ENCODE data around the gene SORCS2. TPM values are rescaled to one million over a fixed set of nuclear protein-coding genes. Genes with fewer than 3 reads are reported as not detected.

SORCS2 gene
- polyA plus RNA-seq, 1 of the 3 experiments (the other 2 are of a cell fraction): 1.6 TPM

GRCh38 chr4:7155590-7156071 is 36.7 kb upstream of the SORCS2 start:
- Histone ChIP-seq H4K20me1 (ENCODE audit: insufficient read depth) (no peaks in the 10 kb centered on the region), H3K27ac (ENCODE audit: low read depth in 2 of 2, low read length in 1 of 2) (no peak overlapping the region), H3K9ac (no peak overlapping the region), H3K9me2 (no peaks in the 10 kb centered on the region), H2AFZ (ENCODE audit: low read depth) (no peak overlapping the region), H3F3A (replicated peaks; ENCODE audit: insufficient read depth) (no peaks in the 10 kb centered on the region), H3K36me3 (replicated peaks in 1 of 2; ENCODE audit: control insufficient read depth in 1 of 2, insufficient read depth in 2 of 2, low read length in 1 of 2) (no peaks in the 10 kb centered on the region), H3K27me3 (ENCODE audit: insufficient read depth) (peaks cover 30% of the 10 kb centered on the region), H3K9me3 (no peaks in the 10 kb centered on the region), H3K4me3 (ENCODE audit: low read depth in 2 of 2, low read length in 1 of 2) (no peak overlapping the region), H3K79me2 (ENCODE audit: insufficient read depth) (no peaks in the 10 kb centered on the region), H3K4me1 (ENCODE audit: control insufficient read depth in 1 of 2, insufficient read depth in 2 of 2, low read depth in 1 of 2, low read length in 1 of 2) (peaks cover 0 to 29% of the 10 kb centered on the region in 2 experiments; a peak in 2 of 4 replicates), H3K4me2 (no peak overlapping the region)
- 91% methylated on average over 16 of the region's 19 CpGs for WGBS (ENCODE audit: low lambda C conversion rate)
- TF ChIP-seq RXRA (IDR thresholded peaks at IDR 0.05; ENCODE audit: borderline replicate concordance, low read depth) (no peak), NFIC (IDR thresholded peaks at IDR 0.05; ENCODE audit: borderline replicate concordance) (no peak), NRF1 (IDR thresholded peaks at IDR 0.05; ENCODE audit: low read depth, low read length) (no peak), CHD2 (IDR thresholded peaks at IDR 0.05; ENCODE audit: low read length, partially characterized antibody) (no peak), GATA2 (CRISPR knock-in tag; IDR thresholded peaks at IDR 0.05) (no peak), RCOR1 (IDR thresholded peaks at IDR 0.05; ENCODE audit: low read length) (no peak), TAF1 (IDR thresholded peaks at IDR 0.05; ENCODE audit: borderline replicate concordance, low read depth, low read length) (no peak), MEF2A (IDR thresholded peaks at IDR 0.05; ENCODE audit: borderline replicate concordance, low read depth) (no peak), USF2 (IDR thresholded peaks at IDR 0.05; ENCODE audit: borderline replicate concordance, low read depth, low read length) (no peak), TEAD4 (IDR thresholded peaks at IDR 0.05; ENCODE audit: borderline replicate concordance, insufficient read depth) (no peak), JUND (IDR thresholded peaks at IDR 0.05) (no peak)
- TF ChIP-seq, protein P1, sequence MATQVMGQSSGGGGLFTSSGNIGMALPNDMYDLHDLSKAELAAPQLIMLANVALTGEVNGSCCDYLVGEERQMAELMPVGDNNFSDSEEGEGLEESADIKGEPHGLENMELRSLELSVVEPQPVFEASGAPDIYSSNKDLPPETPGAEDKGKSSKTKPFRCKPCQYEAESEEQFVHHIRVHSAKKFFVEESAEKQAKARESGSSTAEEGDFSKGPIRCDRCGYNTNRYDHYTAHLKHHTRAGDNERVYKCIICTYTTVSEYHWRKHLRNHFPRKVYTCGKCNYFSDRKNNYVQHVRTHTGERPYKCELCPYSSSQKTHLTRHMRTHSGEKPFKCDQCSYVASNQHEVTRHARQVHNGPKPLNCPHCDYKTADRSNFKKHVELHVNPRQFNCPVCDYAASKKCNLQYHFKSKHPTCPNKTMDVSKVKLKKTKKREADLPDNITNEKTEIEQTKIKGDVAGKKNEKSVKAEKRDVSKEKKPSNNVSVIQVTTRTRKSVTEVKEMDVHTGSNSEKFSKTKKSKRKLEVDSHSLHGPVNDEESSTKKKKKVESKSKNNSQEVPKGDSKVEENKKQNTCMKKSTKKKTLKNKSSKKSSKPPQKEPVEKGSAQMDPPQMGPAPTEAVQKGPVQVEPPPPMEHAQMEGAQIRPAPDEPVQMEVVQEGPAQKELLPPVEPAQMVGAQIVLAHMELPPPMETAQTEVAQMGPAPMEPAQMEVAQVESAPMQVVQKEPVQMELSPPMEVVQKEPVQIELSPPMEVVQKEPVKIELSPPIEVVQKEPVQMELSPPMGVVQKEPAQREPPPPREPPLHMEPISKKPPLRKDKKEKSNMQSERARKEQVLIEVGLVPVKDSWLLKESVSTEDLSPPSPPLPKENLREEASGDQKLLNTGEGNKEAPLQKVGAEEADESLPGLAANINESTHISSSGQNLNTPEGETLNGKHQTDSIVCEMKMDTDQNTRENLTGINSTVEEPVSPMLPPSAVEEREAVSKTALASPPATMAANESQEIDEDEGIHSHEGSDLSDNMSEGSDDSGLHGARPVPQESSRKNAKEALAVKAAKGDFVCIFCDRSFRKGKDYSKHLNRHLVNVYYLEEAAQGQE (IDR thresholded peaks at IDR 0.05; ENCODE audit: low read depth, low read length): no peak
- POLR2A ChIA-PET: no interaction called here
- CTCF ChIA-PET: interaction anchor here (1.6 to 1.7 kb wide), 2 partner anchors 27 to 41 kb away, joined by 5 to 6 read pairs; no protein-coding TSS in a partner anchor
- DNase-seq: no peak

DNA sequence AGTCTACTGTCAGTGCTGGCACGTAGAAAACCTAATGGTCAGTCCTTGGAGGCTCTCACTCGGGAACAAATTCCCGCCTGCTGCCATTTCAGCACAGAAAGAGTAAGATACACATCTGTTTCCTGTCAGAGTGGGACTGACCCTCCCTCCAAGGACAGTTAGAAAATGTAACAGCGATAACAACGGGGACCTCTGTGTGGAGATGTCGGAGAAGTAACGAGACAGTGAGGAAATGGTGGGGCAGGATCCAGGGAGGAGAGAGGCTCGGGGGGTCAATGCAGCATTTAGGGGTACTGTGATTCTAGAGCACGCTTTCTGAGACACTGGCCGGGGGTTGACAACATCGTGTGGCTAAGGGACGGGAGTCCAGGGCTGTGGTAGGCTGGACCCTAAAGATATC is 36.0 kb upstream of the SORCS2 start:
- CTCF ChIA-PET: interaction anchor here (0.9 to 2.3 kb wide), 17 partner anchors 9 to 174 kb away, joined by 3 to 18 read pairs (median 5); partner anchors contain the start of gene SORCS2

More for the DNA sequence above, 36.0 kb upstream of the SORCS2 start:
- no peaks in the 10 kb centered on the region for H3F3A ChIP-seq (replicated peaks; ENCODE audit: insufficient read depth)
- no peak overlapping the region for H3K27ac ChIP-seq (ENCODE audit: low read depth in 2 of 2, low read length in 1 of 2)
- H3K9me2 ChIP-seq: no peaks in the 10 kb centered on the region
- H3K4me2 ChIP-seq: no peak overlapping the region
- TF ChIP-seq ELF1 (IDR thresholded peaks at IDR 0.05) (no peak), RXRA (IDR thresholded peaks at IDR 0.05; ENCODE audit: borderline replicate concordance, low read depth) (no peak), TEAD4 (IDR thresholded peaks at IDR 0.05; ENCODE audit: borderline replicate concordance, insufficient read depth) (no peak), MEF2A (IDR thresholded peaks at IDR 0.05; ENCODE audit: borderline replicate concordance, low read depth) (no peak), NRF1 (IDR thresholded peaks at IDR 0.05; ENCODE audit: low read depth, low read length) (no peak), RCOR1 (IDR thresholded peaks at IDR 0.05; ENCODE audit: low read length) (peak; percentile 70; the same call in 1 of the 2 replicates), GATA2 (CRISPR knock-in tag; IDR thresholded peaks at IDR 0.05) (peak; percentile 50)
- no peaks in the 10 kb centered on the region for H3K79me2 ChIP-seq (ENCODE audit: insufficient read depth)
- H4K20me1 ChIP-seq (ENCODE audit: insufficient read depth): no peaks in the 10 kb centered on the region
- H3K9ac ChIP-seq: no peak overlapping the region
- no peak overlapping the region for H3K4me3 ChIP-seq (ENCODE audit: low read depth in 2 of 2, low read length in 1 of 2)
- peak; percentile 68 for DNase-seq
- peaks cover 0 to 26% of the 10 kb centered on the region in 2 experiments; a peak in 2 of 4 replicates for H3K4me1 ChIP-seq (ENCODE audit: control insufficient read depth in 1 of 2, insufficient read depth in 2 of 2, low read depth in 1 of 2, low read length in 1 of 2)
- H2AFZ ChIP-seq (ENCODE audit: low read depth): no peak overlapping the region
- peaks cover 30% of the 10 kb centered on the region for H3K27me3 ChIP-seq (ENCODE audit: insufficient read depth)
- H3K9me3 ChIP-seq: no peaks in the 10 kb centered on the region
- WGBS (ENCODE audit: low lambda C conversion rate): 41% methylated on average over 11 of the region's 12 CpGs
- no peaks in the 10 kb centered on the region for H3K36me3 ChIP-seq (replicated peaks in 1 of 2; ENCODE audit: control insufficient read depth in 1 of 2, insufficient read depth in 2 of 2, low read length in 1 of 2)
- POLR2A ChIA-PET: no interaction called here

Data from SK-N-SH (cell line).